Small intestine (tissue), 7 donors: ENCODE data around the gene CCDC88B. TPM values are rescaled to one million over a fixed set of nuclear protein-coding genes. Genes with fewer than 3 reads are reported as not detected.

ENCODE experiments used
- DNase-seq, 2 donors: peaks; one replicate each; pipeline versions ENCODE4 v3.0.0 to v3.0.0-alpha.2; 2013
- FAIRE-seq: peaks from 2 replicates; lab custom pipeline; 2012; peaks lifted over from hg19 to GRCh38; lab: Jason Lieb, UNC
- H3K27ac ChIP-seq, 3 donors: one replicate each; pipeline ENCODE4 v1.5.1; 2013; ENCODE audit warnings: low read length in 2 of 3, mild to moderate bottlenecking in 2 of 3, control low read depth in 1 of 3, inconsistent platforms in 1 of 3, low read depth in 1 of 3, moderate library complexity in 1 of 3
- H3K27me3 ChIP-seq, 3 donors: one replicate each; pipeline ENCODE4 v1.6.1; 2013; ENCODE audit warnings: low read length in 3 of 3, inconsistent platforms in 1 of 3; ENCODE audit not compliant: control insufficient read depth in 3 of 3, insufficient read depth in 3 of 3
- H3K36me3 ChIP-seq, 3 donors: one replicate each; pipeline ENCODE4 v1.6.1; 2013; ENCODE audit warnings: low read length in 3 of 3, inconsistent platforms in 1 of 3, low read depth in 1 of 3, mild to moderate bottlenecking in 1 of 3, moderate library complexity in 1 of 3; ENCODE audit not compliant: control insufficient read depth in 3 of 3, insufficient read depth in 2 of 3
- H3K4me1 ChIP-seq, 3 donors: one replicate each; pipeline ENCODE4 v1.6.1; 2013; ENCODE audit warnings: low read length in 2 of 3, inconsistent platforms in 1 of 3, low read depth in 1 of 3, mild to moderate bottlenecking in 1 of 3, moderate library complexity in 1 of 3; ENCODE audit not compliant: control insufficient read depth in 3 of 3, insufficient read depth in 2 of 3
- H3K4me3 ChIP-seq, 3 donors: one replicate each; pipeline ENCODE4 v1.5.1; 2013; ENCODE audit warnings: low read length in 3 of 3, control low read depth in 1 of 3, inconsistent platforms in 1 of 3, low read depth in 1 of 3, mild to moderate bottlenecking in 1 of 3, moderate library complexity in 1 of 3
- H3K9me3 ChIP-seq, 2 donors: one replicate each; pipeline ENCODE4 v1.6.1; 2013; ENCODE audit warnings: low read depth in 1 of 2, low read length in 1 of 2; ENCODE audit not compliant: control insufficient read depth in 2 of 2, insufficient read depth in 1 of 2
- WGBS, 3 donors: extraction: QIAGEN DNeasy Blood & Tissue Kit; methylation state at CpG; one replicate each; pipeline ENCODE4 v1.1.7; 2013; 5-methylcytosine and 5-hydroxymethylcytosine counted together
- polyA plus RNA-seq, 4 donors: library from polyadenylated mRNA; stranded (reverse) in 3 of 4; unstranded in 1 of 4; fragments of 200-250 nt in 3 of 4; fragments of 120-200 nt in 1 of 4; gene quantifications; one replicate each; pipeline versions ENCODE4 v1.2.1 to v1.2.3, GENCODE V29; 2013
- donor health status: healthy with polysubstance abuse.
- donor health status: control.
- donor health status: control.
- donor health status: Bipolar disorder and iron deficiency.
- donor health status: healthy.

Gene CCDC88B
- polyA plus RNA-seq, 4 donors, result 13.7 to 363 (median 89.8) TPM

GRCh38 chr11:64342869-64343745 lies 3.1 kb downstream of the CCDC88B start:
- Histone ChIP-seq H3K36me3 (peaks cover 0 to 4% (median 0%) of the 10 kb centered on the region in 3 donors), H3K27ac (no peak overlapping the region), H3K4me1 (peaks cover 0 to 35% (median 10%) of the 10 kb centered on the region in 3 donors), H3K9me3 (no peaks in the 10 kb centered on the region), H3K27me3 (peaks cover 0 to 23% (median 0%) of the 10 kb centered on the region in 3 donors), H3K4me3 (peak overlapping the region in 1 of 3 donors; percentile 12)
- no peak for FAIRE-seq
- no peak for DNase-seq
- 39 to 59% (median 58%) methylated on average over 14 to 29 of the region's 29 CpGs for WGBS, 3 donors

GRCh38 chr11:64343767-64344559 lies 4.0 kb downstream of the CCDC88B start:
- Histone ChIP-seq H3K36me3 (peaks cover 0 to 5% (median 0%) of the 10 kb centered on the region in 3 donors), H3K27me3 (peaks cover 0 to 23% (median 0%) of the 10 kb centered on the region in 3 donors), H3K27ac (peak overlapping the region in 1 of 3 donors; percentile 15), H3K4me3 (no peak overlapping the region), H3K9me3 (no peaks in the 10 kb centered on the region), H3K4me1 (peaks cover 0 to 35% (median 10%) of the 10 kb centered on the region in 3 donors)
- no peak for FAIRE-seq
- peak in 1 of 2 donors; percentile 61 for DNase-seq
- WGBS, 3 donors, result 81 to 83% (median 83%) methylated on average over 15 to 18 of the region's 18 CpGs

DNA sequence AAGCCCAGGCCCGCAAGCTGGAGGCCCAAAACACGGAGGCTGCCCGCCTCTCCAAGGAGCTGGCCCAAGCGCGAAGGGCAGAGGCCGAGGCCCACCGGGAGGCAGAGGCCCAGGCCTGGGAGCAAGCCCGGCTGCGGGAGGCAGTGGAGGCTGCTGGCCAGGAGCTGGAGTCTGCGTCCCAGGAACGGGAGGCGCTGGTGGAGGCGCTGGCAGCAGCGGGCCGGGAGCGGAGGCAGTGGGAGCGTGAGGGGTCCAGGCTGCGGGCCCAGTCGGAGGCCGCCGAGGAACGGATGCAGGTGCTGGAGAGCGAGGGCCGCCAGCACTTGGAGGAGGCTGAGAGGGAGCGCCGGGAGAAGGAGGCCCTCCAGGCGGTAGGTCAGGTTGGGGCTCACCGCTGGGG lies 4.8 kb downstream of the CCDC88B start:
- WGBS, 3 donors, result 96 to 97% (median 96%) methylated on average over 22 to 28 of the region's 28 CpGs
- Histone ChIP-seq H3K27me3 (peaks cover 0 to 22% (median 0%) of the 10 kb centered on the region in 3 donors), H3K9me3 (no peaks in the 10 kb centered on the region), H3K27ac (no peak overlapping the region), H3K4me3 (no peak overlapping the region), H3K36me3 (peaks cover 0 to 9% (median 0%) of the 10 kb centered on the region in 3 donors), H3K4me1 (peaks cover 0 to 35% (median 10%) of the 10 kb centered on the region in 3 donors)
- DNase-seq (no peak), FAIRE-seq (no peak)

DNA sequence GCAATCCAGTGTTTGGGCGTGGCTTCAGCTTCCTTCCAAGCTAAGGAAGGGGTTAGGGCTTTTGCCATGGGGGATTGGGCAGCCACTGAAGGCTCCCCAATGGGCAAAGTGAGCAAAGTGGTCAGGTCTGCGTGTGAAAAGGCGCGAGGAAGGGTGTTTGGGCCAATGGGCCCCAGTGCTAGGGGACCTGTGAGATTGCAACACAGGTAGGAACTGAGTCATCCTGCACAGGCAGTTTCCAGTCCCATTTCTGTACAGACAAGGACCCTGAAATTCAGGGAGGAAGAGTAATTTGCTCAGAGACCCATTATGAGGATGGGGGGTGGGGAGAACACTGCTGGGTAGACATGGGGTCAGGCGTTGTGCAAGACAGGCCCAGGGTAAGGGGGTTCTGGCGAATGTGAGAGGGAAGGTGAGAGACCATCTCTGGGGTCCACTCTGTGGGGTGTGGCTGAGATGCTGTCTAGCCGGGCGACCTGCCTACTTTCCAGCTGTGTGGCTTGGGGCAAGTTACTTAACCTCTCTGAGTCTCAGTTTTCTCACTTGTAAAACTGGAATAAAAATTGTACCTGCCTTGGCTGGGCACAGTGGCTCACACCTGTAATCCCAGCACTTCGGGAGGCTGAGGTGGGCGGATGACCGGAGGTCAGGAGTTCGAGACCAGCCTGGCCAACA lies 7.3 kb downstream of the CCDC88B start:
- peaks cover 0 to 17% (median 0%) of the 10 kb centered on the region in 3 donors for H3K4me1 ChIP-seq
- H3K27me3 ChIP-seq, result no peaks in the 10 kb centered on the region
- DNase-seq, result no peak
- 86 to 93% (median 90%) methylated on average over 12 of the region's 12 CpGs for WGBS, 3 donors
- H3K27ac ChIP-seq, result no peak overlapping the region
- peaks cover 0 to 12% (median 0%) of the 10 kb centered on the region in 3 donors for H3K36me3 ChIP-seq
- no peak overlapping the region for H3K4me3 ChIP-seq
- H3K9me3 ChIP-seq, result no peaks in the 10 kb centered on the region
- no peak for FAIRE-seq

GRCh38 chr11:64348383-64349024 lies 8.5 kb downstream of the CCDC88B start:
- Histone ChIP-seq H3K4me1 (peaks cover 0 to 10% (median 0%) of the 10 kb centered on the region in 3 donors), H3K36me3 (peaks cover 0 to 14% (median 0%) of the 10 kb centered on the region in 3 donors), H3K27ac (no peak overlapping the region), H3K9me3 (no peaks in the 10 kb centered on the region), H3K4me3 (no peak overlapping the region), H3K27me3 (no peaks in the 10 kb centered on the region)
- no peak for FAIRE-seq
- DNase-seq, result no peak
- WGBS, 3 donors, result 48 to 66% (median 63%) methylated on average over 12 to 14 of the region's 14 CpGs

DNA sequence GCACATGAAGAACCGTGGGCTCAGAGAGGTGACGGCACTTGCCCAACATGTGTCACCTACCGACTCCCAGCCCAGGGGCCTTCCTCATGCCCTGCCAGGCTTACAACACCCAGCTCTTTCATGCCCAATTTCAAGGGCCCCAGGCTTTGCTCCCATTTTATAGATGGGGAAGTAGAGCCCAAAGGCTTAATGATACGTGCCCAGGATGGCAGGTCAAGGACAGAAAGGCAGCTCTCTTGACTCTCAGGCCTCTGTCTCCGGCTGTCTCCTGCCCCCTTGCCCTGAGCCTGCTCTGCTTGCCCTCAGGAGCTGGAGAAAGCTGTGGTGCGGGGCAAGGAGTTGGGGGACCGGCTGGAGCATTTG lies 9.0 kb downstream of the CCDC88B start:
- Histone ChIP-seq H3K36me3 (peaks cover 0 to 11% (median 0%) of the 10 kb centered on the region in 3 donors), H3K27ac (no peak overlapping the region), H3K4me1 (peaks cover 0 to 5% (median 0%) of the 10 kb centered on the region in 3 donors), H3K9me3 (no peaks in the 10 kb centered on the region), H3K4me3 (no peak overlapping the region), H3K27me3 (no peaks in the 10 kb centered on the region)
- WGBS, 3 donors, result 84 to 90% (median 90%) methylated on average over 5 to 7 of the region's 7 CpGs
- no peak for DNase-seq
- FAIRE-seq, result no peak

- no peak overlapping the region for H3K4me3 ChIP-seq
- 74 to 82% (median 81%) methylated on average over 8 to 11 of the region's 11 CpGs for WGBS, 3 donors
- no peak for FAIRE-seq
- no peak for DNase-seq
- H3K27me3 ChIP-seq, result no peaks in the 10 kb centered on the region
- peaks cover 0 to under 1% (median 0%) of the 10 kb centered on the region in 3 donors for H3K4me1 ChIP-seq
- no peaks in the 10 kb centered on the region for H3K9me3 ChIP-seq
- H3K27ac ChIP-seq, result no peak overlapping the region
- H3K36me3 ChIP-seq, result peaks cover 0 to 10% (median 0%) of the 10 kb centered on the region in 3 donors
Measured at GRCh38 chr11:64349404-64349803, 9.4 kb downstream of the CCDC88B start.
